ENCODE data around the gene SPECC1L. TPM values are rescaled to one million over a fixed set of nuclear protein-coding genes. Genes with fewer than 3 reads are reported as not detected.

The SPECC1L gene
- total and polyA plus RNA-seq, 10 of the 15 experiments (the other 5 are each of a cell fraction or from before 2014, with no cell fraction given), result 1.9 to 40.6 (median 19.1) TPM

GRCh38 chr22:24270556-24271385 is at the start of gene SPECC1L (continued):
- TF ChIP-seq CUX1 (IDR thresholded peaks at IDR 0.05; ENCODE audit: insufficient replicate concordance, low read depth, low read length) (no peak), FOXK2 (IDR thresholded peaks at IDR 0.05) (no peak), CHD1 (IDR thresholded peaks at IDR 0.05; ENCODE audit: low read depth, low read length) (no peak), SUPT20H (IDR thresholded peaks at IDR 0.05; ENCODE audit: borderline replicate concordance, control insufficient read depth, low read depth, low read length) (no peak), ZNF592 (IDR thresholded peaks at IDR 0.05) (no peak), NFIC (IDR thresholded peaks at IDR 0.05; ENCODE audit: low read depth, low read length) (no peak)
